GM12864 (cell line): Measurements from ENCODE around the gene ZBTB16.

Source experiments
- DNase-seq: peaks from one replicate; pipeline ENCODE4 v3.0.0-alpha.2; 2011; ENCODE audit warnings: low read depth
- H3K4me3 ChIP-seq: 2 replicates; pipeline ENCODE4 v1.5.1; 2011; ENCODE audit warnings: mild to moderate bottlenecking, low read depth, low read length, control low read depth
- CTCF ChIP-seq: IDR thresholded peaks from 2 replicates; pipeline ENCODE4 v1.5.1; 2011; ENCODE audit warnings: low read depth, mild to moderate bottlenecking, moderate library complexity, low read length, control low read depth, inconsistent platforms; ENCODE audit errors: missing control alignments

The ZBTB16 gene

GRCh38 chr11:114291842-114292680 lies 232.6 kb downstream of the ZBTB16 start:
- TF ChIP-seq CTCF = no peak
- H3K4me3 ChIP-seq = no peak overlapping the region
- DNase-seq = no peak

- TF ChIP-seq CTCF = no peak
- DNase-seq = no peak
- H3K4me3 ChIP-seq = no peak overlapping the region
These were observed 233.7 kb downstream of the ZBTB16 start for GRCh38 chr11:114293201-114293711.

- DNase-seq = no peak
- H3K4me3 ChIP-seq = no peak within 1 kb of the TSS
- no peak for TF ChIP-seq CTCF
These were observed 236.4 kb downstream of the ZBTB16 start, which contains the start of gene NNMT for GRCh38 chr11:114295676-114296604. TSS of gene NNMT (plus strand) at chr11:114296399. CDS start at chr11:114296557, 158 bp downstream.

- H3K4me3 ChIP-seq = no peak overlapping the region
- no peak for DNase-seq
- TF ChIP-seq CTCF = no peak
These were observed 237.3 kb downstream of the ZBTB16 start for GRCh38 chr11:114296605-114297372.

GRCh38 chr11:114297806-114298709 lies 238.5 kb downstream of the ZBTB16 start:
- no peak for DNase-seq
- H3K4me3 ChIP-seq = no peak overlapping the region
- TF ChIP-seq CTCF = no peak
